Measurements from ENCODE around the gene CIPC. TPM values are rescaled to one million over a fixed set of nuclear protein-coding genes. Genes with fewer than 3 reads are reported as not detected.

CIPC gene
- total RNA-seq, 1 donor from 2014 or later, result 42.9 TPM

DNA sequence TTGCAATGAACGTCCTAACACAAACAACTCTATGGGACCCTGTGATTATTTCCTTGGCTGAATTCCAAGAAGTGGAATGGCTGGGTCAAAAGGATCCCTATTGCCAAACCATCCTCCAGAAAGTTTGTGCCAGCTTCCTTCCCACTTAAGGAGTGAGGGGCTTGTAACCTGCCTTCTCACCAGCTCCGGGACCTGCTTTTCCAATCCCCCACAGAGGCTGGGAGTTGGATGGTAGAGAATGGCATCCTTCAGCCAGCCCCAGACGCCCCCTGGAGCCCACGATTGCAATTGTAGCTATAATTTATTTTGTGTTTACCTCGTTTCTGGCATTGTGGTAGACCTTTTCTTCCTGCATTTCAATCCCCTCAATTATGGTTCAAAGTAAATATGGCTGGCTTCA is 53.2 kb downstream of the CIPC start:
- no peak for DNase-seq (ENCODE audit: low read depth)

GRCh38 chr14:77151918-77152588 is 54.0 kb downstream of the CIPC start:
- peak; percentile 37 for DNase-seq (ENCODE audit: low read depth)

DNA sequence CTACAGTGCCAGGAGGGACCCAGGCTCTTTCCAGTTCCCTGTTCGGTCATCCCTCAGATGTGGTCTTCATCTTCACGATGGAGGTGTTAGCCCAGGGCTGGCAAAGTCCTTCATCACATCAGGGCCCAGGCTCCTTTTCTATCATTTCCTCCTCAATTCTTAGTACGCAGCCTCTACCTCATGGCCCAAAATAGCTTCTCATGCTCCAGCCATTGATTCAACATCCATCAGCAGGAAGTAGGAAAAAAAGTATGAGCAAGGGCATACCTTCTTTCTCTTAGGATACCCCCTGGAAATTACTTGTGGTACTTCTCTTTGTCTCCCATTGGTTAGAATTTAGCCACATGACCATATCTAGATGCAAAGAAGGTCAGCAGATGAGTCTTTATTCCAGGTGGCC is 55.7 kb downstream of the CIPC start:
- no peak for DNase-seq (ENCODE audit: low read depth)

DNA sequence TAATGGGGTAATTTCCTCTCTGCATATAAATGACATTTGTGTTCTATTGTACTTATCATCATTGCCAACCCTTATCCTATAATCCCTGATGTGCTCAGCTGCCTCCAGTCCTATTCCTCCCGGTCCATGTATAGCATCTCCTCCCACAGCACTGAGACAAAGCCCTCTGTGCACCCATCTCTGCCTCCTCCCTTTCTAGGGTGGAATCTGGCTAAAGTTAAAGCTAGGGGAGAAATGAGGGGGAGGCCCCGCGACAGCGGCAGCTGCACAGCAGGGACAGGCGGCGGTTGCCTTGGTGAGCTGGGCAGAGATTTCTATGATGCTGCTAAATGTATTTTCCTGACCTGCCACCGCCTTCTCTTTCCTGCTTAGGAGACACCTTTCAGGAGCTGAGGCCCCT is 56.4 kb downstream of the CIPC start:
- DNase-seq (ENCODE audit: low read depth), result no peak

GRCh38 chr14:77155083-77155482 is 57.0 kb downstream of the CIPC start:
- no peak for DNase-seq (ENCODE audit: low read depth)

DNA sequence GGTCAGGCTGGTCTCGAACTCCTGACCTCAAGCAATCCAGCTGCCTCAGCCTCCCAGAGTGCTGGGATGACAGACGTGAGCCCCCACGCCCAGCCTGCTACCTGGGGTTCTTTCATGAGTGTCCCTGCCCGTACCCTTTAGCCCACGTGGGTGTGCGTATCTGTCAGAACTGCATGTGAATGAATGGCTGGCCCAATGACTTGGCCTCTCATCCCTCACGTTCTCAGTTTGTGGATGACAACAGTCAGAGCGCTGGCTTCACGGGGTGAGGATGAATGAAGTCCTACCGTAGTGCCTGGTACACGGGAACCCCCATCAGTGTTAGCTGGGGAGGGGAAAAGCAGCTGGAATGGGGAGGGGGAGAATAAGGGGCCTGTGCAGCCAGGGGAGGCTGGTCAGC is 59.7 kb downstream of the CIPC start:
- no peak for DNase-seq (ENCODE audit: low read depth)

GRCh38 chr14:77158175-77158881 is 60.3 kb downstream of the CIPC start:
- peak; percentile 90 for DNase-seq (ENCODE audit: low read depth)

DNA sequence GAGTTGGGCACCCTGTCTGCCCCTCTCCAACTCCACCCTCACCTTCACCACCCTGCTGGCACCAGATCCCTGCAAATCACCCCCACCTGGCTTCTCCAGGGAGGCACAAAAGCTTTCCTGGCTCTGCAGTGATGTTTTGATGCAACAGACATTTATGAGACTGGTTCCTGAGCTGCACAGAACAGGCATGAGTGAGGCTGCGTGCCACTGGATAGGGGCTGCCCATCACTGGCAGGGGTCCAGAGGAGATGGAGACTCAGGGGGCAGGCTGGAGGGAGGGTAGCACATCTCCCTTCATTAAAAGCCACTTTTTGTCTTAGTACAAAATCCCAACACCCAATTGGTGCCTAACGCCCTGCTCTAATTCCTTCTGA is 60.8 kb downstream of the CIPC start:
- no peak for DNase-seq (ENCODE audit: low read depth)

- DNase-seq (ENCODE audit: low read depth), result no peak
These were observed 63.0 kb downstream of the CIPC start for GRCh38 chr14:77161011-77161410.

Other genes starting within 250 kb of the CIPC start
- 78.2 and 114 TPM in 2 replicates for gene IRF2BPL, start 69.5 kb upstream of the CIPC start, total RNA-seq
- gene ZDHHC22, start 43.5 kb downstream of the CIPC start, total RNA-seq, result 0.40 and 1.0 TPM in 2 replicates
- 0.08 and 0.16 TPM in 2 replicates for gene TMEM63C, start 83.5 kb downstream of the CIPC start, total RNA-seq
- gene NGB, start 172.9 kb downstream of the CIPC start, total RNA-seq, result not detected in 2 replicates
- gene POMT2, start 222.6 kb downstream of the CIPC start, total RNA-seq, result 15.9 and 17.6 TPM in 2 replicates
- 35.1 and 40.1 TPM in 2 replicates for gene GSTZ1, start 222.8 kb downstream of the CIPC start, total RNA-seq

Measured in myocyte (in vitro differentiated cells).